ENCODE measurements around the gene MS4A18. TPM values are rescaled to one million over a fixed set of nuclear protein-coding genes. Genes with fewer than 3 reads are reported as not detected.
A peak's percentile ranks its signal among the peaks of the same experiment; 100 is the strongest.

Gene MS4A18
- total and polyA plus RNA-seq, 9 donors: not detected

- Histone ChIP-seq H3K36me3 (no peaks in the 10 kb centered on the region), H3K4me3 (no peak overlapping the region), H3K27me3 (no peaks in the 10 kb centered on the region), H3K9me3 (no peaks in the 10 kb centered on the region), H3K27ac (no peak overlapping the region), H3K4me1 (ENCODE audit: insufficient read depth) (peaks cover 6% of the 10 kb centered on the region)
- no peak for DNase-seq
- intact Hi-C loops (cut with DNase I): loop anchor here in 1 of 4 donors (10.0 kb wide), 1 partner anchor 111 kb away; no protein-coding TSS in a partner anchor
- TF ChIP-seq EP300 (IDR thresholded peaks at IDR 0.05) (no peak), POLR2A (IDR thresholded peaks at IDR 0.05) (no peak), CTCF (IDR thresholded peaks at IDR 0.05) (no peak)
- 89 to 94% (median 94%) methylated on average over 7 of the region's 7 CpGs for WGBS, 3 donors
Observed at GRCh38 chr11:60783911-60784310, 59.4 kb downstream of the MS4A18 start.

DNA sequence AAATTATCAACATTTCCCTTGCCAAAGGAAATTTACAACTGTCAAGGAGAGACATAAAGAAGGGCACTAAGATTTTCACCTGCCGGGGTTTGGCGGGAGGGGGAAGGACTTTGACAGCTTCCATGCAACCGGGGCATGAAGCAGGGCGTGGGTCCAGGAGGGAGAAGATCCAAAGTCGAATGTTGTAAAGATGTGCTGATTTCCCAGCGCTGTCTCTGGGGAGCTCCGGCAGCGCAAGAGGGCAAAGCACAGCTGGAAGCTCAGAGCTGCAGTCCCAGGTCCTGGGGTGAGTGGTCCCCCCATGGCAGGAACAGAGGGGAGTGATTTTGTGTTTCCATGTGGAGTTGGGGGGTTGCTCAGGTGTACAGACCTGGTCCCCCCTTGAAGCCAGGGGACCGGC, 60.6 kb downstream of the MS4A18 start, which contains the start of gene MS4A10:
TSS of gene MS4A10 (plus strand) at position 198 of the 400 bp plus-strand sequence. CDS start 5,003 bp downstream, outside the sequence.
- Histone ChIP-seq H3K27ac (no peak within 1 kb of the TSS), H3K36me3 (no peaks in the 10 kb centered on the region), H3K27me3 (no peaks in the 10 kb centered on the region), H3K4me1 (ENCODE audit: insufficient read depth) (peaks cover 6% of the 10 kb centered on the region), H3K4me3 (no peak within 1 kb of the TSS), H3K9me3 (no peaks in the 10 kb centered on the region)
- intact Hi-C loops (cut with DNase I): loop anchor here in 1 of 4 donors (10.0 kb wide), 1 partner anchor 110 kb away; no protein-coding TSS in a partner anchor
- no peak for DNase-seq
- WGBS, 3 donors: 59 to 68% (median 62%) methylated on average over 9 of the region's 9 CpGs
- TF ChIP-seq CTCF (IDR thresholded peaks at IDR 0.05): no peak
- TF ChIP-seq EP300 (IDR thresholded peaks at IDR 0.05): no peak

GRCh38 chr11:60785806-60786361, 61.4 kb downstream of the MS4A18 start:
- 46 to 53% (median 51%) methylated on average over 8 of the region's 8 CpGs for WGBS, 3 donors
- no peak for DNase-seq
- Histone ChIP-seq H3K27ac (no peak overlapping the region), H3K9me3 (no peaks in the 10 kb centered on the region), H3K36me3 (no peaks in the 10 kb centered on the region), H3K27me3 (no peaks in the 10 kb centered on the region), H3K4me3 (no peak overlapping the region), H3K4me1 (ENCODE audit: insufficient read depth) (peaks cover 6% of the 10 kb centered on the region)
- intact Hi-C loops (cut with DNase I): loop anchor here in 1 of 4 donors (10.0 kb wide), 1 partner anchor 109 kb away; no protein-coding TSS in a partner anchor
- TF ChIP-seq POLR2A (IDR thresholded peaks at IDR 0.05): no peak

GRCh38 chr11:60786811-60787567, 62.5 kb downstream of the MS4A18 start:
- TF ChIP-seq CTCF (IDR thresholded peaks at IDR 0.05) (no peak), POLR2A (IDR thresholded peaks at IDR 0.05) (no peak), EP300 (IDR thresholded peaks at IDR 0.05) (no peak)
- no peaks in the 10 kb centered on the region for H3K9me3 ChIP-seq
- peak; percentile 69 to 90 (median 82) for DNase-seq
- peaks cover 6% of the 10 kb centered on the region for H3K4me1 ChIP-seq (ENCODE audit: insufficient read depth)
- no peak overlapping the region for H3K27ac ChIP-seq
- H3K36me3 ChIP-seq: no peaks in the 10 kb centered on the region
- intact Hi-C loops (cut with DNase I): loop anchor here in 1 of 4 donors (10.0 kb wide), 1 partner anchor 108 kb away; no protein-coding TSS in a partner anchor
- H3K27me3 ChIP-seq: no peaks in the 10 kb centered on the region
- no peak overlapping the region for H3K4me3 ChIP-seq
- 13 to 25% (median 14%) methylated on average over 15 of the region's 15 CpGs for WGBS, 3 donors

Data from ovary (tissue), 9 donors.